Neural cell (in vitro differentiated cells): ENCODE measurements around the gene SPTB.

ENCODE experiments used
- POLR2AphosphoS5 ChIP-seq: IDR thresholded peaks from 2 replicates; pipeline ENCODE4 v1.6.1; 2012
- TAF1 ChIP-seq: IDR thresholded peaks from 2 replicates; pipeline ENCODE4 v1.6.1; 2012; ENCODE audit warnings: low read depth
- TF ChIP-seq, protein P1 (sequence below): IDR thresholded peaks from 2 replicates; pipeline ENCODE4 v1.6.1; 2012; ENCODE audit warnings: borderline replicate concordance
- TF ChIP-seq, protein P2 (sequence below): fragments of 450-650 bp; IDR thresholded peaks from 2 replicates; pipeline ENCODE4 v1.5.1; 2014; ENCODE audit warnings: antibody characterized with exemption, mild to moderate bottlenecking, moderate library complexity; ENCODE audit not compliant: poor library complexity, severe bottlenecking

- TF ChIP-seq, protein P1, sequence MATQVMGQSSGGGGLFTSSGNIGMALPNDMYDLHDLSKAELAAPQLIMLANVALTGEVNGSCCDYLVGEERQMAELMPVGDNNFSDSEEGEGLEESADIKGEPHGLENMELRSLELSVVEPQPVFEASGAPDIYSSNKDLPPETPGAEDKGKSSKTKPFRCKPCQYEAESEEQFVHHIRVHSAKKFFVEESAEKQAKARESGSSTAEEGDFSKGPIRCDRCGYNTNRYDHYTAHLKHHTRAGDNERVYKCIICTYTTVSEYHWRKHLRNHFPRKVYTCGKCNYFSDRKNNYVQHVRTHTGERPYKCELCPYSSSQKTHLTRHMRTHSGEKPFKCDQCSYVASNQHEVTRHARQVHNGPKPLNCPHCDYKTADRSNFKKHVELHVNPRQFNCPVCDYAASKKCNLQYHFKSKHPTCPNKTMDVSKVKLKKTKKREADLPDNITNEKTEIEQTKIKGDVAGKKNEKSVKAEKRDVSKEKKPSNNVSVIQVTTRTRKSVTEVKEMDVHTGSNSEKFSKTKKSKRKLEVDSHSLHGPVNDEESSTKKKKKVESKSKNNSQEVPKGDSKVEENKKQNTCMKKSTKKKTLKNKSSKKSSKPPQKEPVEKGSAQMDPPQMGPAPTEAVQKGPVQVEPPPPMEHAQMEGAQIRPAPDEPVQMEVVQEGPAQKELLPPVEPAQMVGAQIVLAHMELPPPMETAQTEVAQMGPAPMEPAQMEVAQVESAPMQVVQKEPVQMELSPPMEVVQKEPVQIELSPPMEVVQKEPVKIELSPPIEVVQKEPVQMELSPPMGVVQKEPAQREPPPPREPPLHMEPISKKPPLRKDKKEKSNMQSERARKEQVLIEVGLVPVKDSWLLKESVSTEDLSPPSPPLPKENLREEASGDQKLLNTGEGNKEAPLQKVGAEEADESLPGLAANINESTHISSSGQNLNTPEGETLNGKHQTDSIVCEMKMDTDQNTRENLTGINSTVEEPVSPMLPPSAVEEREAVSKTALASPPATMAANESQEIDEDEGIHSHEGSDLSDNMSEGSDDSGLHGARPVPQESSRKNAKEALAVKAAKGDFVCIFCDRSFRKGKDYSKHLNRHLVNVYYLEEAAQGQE: no peak
- no peak for TF ChIP-seq POLR2AphosphoS5
- TF ChIP-seq, protein P2, sequence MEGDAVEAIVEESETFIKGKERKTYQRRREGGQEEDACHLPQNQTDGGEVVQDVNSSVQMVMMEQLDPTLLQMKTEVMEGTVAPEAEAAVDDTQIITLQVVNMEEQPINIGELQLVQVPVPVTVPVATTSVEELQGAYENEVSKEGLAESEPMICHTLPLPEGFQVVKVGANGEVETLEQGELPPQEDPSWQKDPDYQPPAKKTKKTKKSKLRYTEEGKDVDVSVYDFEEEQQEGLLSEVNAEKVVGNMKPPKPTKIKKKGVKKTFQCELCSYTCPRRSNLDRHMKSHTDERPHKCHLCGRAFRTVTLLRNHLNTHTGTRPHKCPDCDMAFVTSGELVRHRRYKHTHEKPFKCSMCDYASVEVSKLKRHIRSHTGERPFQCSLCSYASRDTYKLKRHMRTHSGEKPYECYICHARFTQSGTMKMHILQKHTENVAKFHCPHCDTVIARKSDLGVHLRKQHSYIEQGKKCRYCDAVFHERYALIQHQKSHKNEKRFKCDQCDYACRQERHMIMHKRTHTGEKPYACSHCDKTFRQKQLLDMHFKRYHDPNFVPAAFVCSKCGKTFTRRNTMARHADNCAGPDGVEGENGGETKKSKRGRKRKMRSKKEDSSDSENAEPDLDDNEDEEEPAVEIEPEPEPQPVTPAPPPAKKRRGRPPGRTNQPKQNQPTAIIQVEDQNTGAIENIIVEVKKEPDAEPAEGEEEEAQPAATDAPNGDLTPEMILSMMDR: no peak
- no peak for TF ChIP-seq TAF1
Observed at GRCh38 chr14:64835431-64835830, 44.3 kb downstream of the SPTB start.
